Natural killer cell (primary cell): ENCODE measurements around the gene CTF1. TPM values are rescaled to one million over a fixed set of nuclear protein-coding genes. Genes with fewer than 3 reads are reported as not detected.

Experiments used
- ATAC-seq, 3 donors: fragments of 150-1000 bp in 2 of 3; fragments of 200-7000 bp in 1 of 3; cut with Tn5 transposase; 1 replicate in 1 of 3; 2 replicates in 2 of 3; pipeline ENCODE4 v1.10.0; 2021; ENCODE audit warnings: mild to moderate bottlenecking in 2 of 3, moderate library complexity in 2 of 3
- DNase-seq, 2 donors: peaks; one replicate each; pipeline versions ENCODE4 v3.0.0 to v3.0.0-alpha.2; 2013 to 2021; ENCODE audit warnings: mixed read lengths in 1 of 2
- H3K27ac ChIP-seq: one replicate; pipeline ENCODE4 v1.5.1; 2013; ENCODE audit warnings: mild to moderate bottlenecking, low read length
- H3K27me3 ChIP-seq: one replicate; pipeline ENCODE4 v1.6.1; 2013; ENCODE audit warnings: low read length; ENCODE audit not compliant: control insufficient read depth, insufficient read depth
- H3K36me3 ChIP-seq: one replicate; pipeline ENCODE4 v1.6.1; 2013; ENCODE audit warnings: low read length; ENCODE audit not compliant: control insufficient read depth, insufficient read depth
- H3K4me1 ChIP-seq: one replicate; pipeline ENCODE4 v1.6.1; 2013; ENCODE audit warnings: low read length; ENCODE audit not compliant: control insufficient read depth, insufficient read depth
- H3K4me3 ChIP-seq: one replicate; pipeline ENCODE4 v1.5.1; 2013; ENCODE audit warnings: low read length
- H3K9me3 ChIP-seq: one replicate; pipeline ENCODE4 v1.6.1; 2013; ENCODE audit warnings: low read length; ENCODE audit not compliant: control insufficient read depth, insufficient read depth
- H3K27ac Mint-ChIP-seq, 2 donors: one replicate each; pipeline ENCODE4 v1.8.0; 2022; ENCODE audit warnings: mild to moderate bottlenecking in 2 of 2, mixed read lengths in 2 of 2, moderate library complexity in 1 of 2
- H3K27me3 Mint-ChIP-seq, 2 donors: one replicate each; pipeline ENCODE4 v1.8.0; 2022; ENCODE audit warnings: low read depth in 2 of 2, mixed read lengths in 2 of 2
- H3K36me3 Mint-ChIP-seq: one replicate; pipeline ENCODE4 v1.8.0; 2022; ENCODE audit warnings: mixed read lengths
- H3K4me1 Mint-ChIP-seq, 2 donors: one replicate each; pipeline ENCODE4 v1.8.0; 2022; ENCODE audit warnings: mixed read lengths in 2 of 2
- H3K4me3 Mint-ChIP-seq: one replicate; pipeline ENCODE4 v1.8.0; 2022; ENCODE audit warnings: mild to moderate bottlenecking, moderate library complexity, mixed read lengths
- H3K9me3 Mint-ChIP-seq, 2 donors: one replicate each; pipeline ENCODE4 v1.8.0; 2022; ENCODE audit warnings: mixed read lengths in 2 of 2
- CTCF ChIP-seq: fragments of 200-600 bp; IDR thresholded peaks from one replicate; pipeline ENCODE4 v1.8.0; 2022; ENCODE audit warnings: antibody characterized with exemption
- WGBS: methylation state at CpG from one replicate; pipeline ENCODE4 v1.1.7; 2013; ENCODE audit warnings: missing lambda C conversion rate; ENCODE audit not compliant: insufficient coverage; 5-methylcytosine and 5-hydroxymethylcytosine counted together
- intact Hi-C: fragments of 100-400 bp; cut with micrococcal nuclease; formaldehyde crosslinking; loops from one replicate; pipeline ENCODE4 v1.14.2; 2022
- total RNA-seq, 4 donors: library from RNA; stranded (reverse); fragments of 120-200 nt in 1 of 4; gene quantifications; one replicate each; pipeline versions ENCODE4 v1.2.3 to v1.2.4, GENCODE V29; 2013 to 2022

CTF1 gene
- total RNA-seq, 3 donors from 2014 or later (not counting 1 experiment from before 2014, with no cell fraction given), result 0.45 to 0.60 (median 0.47) TPM

DNA sequence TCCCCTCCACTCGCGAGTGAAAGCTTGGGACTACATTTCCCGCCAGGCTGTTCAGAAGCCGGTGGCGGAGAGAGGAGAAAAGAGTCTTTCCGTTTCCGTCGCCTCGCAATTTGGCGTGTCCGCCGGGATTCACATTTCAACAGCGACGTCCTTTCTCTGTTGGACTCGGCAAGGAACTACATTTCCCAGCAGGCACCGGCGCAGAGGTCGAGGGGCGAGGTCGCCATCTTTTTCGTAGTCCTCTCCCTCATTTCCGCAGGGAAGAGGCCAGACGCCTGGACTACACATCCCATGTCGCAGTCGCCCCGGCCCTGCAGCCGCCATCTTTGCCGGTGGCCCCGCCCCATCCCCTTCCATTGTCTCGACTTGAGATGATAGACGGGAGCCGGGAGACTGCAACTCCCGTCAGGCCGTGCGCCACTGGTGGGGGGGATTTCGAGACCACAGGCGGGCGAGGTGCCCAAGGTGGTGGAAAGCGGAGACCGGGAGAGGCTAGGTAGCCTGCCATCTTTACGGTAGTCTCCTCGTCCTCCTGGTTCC, 26.1 kb downstream of the CTF1 start:
- Histone ChIP-seq H3K4me1 (peaks cover 21% of the 10 kb centered on the region), H3K36me3 (no peaks in the 10 kb centered on the region), H3K4me3 (peak overlapping the region; percentile 86), H3K9me3 (no peaks in the 10 kb centered on the region), H3K27me3 (no peaks in the 10 kb centered on the region), H3K27ac (peak overlapping the region; percentile 96)
- peak; percentile 80 to 93 (median 82) for ATAC-seq
- peak overlapping the region; percentile 100 for H3K4me3 Mint-ChIP-seq
- no peaks in the 10 kb centered on the region for H3K36me3 Mint-ChIP-seq
- H3K4me1 Mint-ChIP-seq, result peaks cover 15 to 38% of the 10 kb centered on the region in 2 donors
- no peaks in the 10 kb centered on the region for H3K9me3 Mint-ChIP-seq
- TF ChIP-seq CTCF, result no peak
- H3K27ac Mint-ChIP-seq, result peak overlapping the region; percentile 99 to 100
- no peaks in the 10 kb centered on the region for H3K27me3 Mint-ChIP-seq
- intact Hi-C loops, result loop anchor here (1.0 to 5.0 kb wide), 8 partner anchors 25 to 264 kb away; partner anchors contain the start of genes CFAP119, FBRS, PHKG2 and RNF40
- WGBS, result under 1% methylated on average over 42 of the region's 42 CpGs
- peak; percentile 97 to 99 for DNase-seq

DNA sequence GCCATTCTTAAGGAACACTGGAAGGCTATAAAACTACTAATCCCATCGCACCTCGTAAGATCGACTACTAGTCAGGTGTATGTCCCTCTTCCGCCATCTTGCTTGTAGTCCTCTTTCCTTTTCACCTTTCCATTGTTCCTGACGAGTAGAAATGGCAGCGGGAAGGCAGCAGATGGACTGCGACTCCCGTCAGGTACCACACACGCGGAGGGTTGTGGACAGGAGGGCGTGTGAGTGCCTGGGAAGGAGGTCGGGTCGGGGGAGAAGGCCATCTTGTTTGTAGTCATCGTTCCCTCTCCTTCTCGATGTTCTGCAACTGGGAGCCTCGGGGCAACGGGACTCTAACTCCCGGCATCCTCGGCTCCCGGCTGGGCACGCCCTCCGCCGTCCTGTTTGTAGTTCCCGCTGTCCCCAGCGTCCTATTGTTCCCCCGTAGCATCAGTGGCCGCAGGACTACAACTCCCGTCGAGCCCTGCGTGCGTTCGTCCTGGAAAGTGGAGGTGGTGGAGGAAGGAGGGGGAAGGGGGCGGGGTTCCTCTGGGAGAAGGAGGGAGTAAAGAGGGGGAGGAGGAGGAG, 26.6 kb downstream of the CTF1 start:
- TF ChIP-seq CTCF, result no peak
- Mint-ChIP-seq H3K4me1 (peaks cover 15 to 38% of the 10 kb centered on the region in 2 donors), H3K27me3 (no peaks in the 10 kb centered on the region), H3K9me3 (no peaks in the 10 kb centered on the region), H3K4me3 (peak overlapping the region; percentile 100), H3K36me3 (no peaks in the 10 kb centered on the region), H3K27ac (peak overlapping the region; percentile 99 to 100)
- Histone ChIP-seq H3K27ac (peak overlapping the region; percentile 96), H3K36me3 (no peaks in the 10 kb centered on the region), H3K27me3 (no peaks in the 10 kb centered on the region), H3K4me1 (peaks cover 21% of the 10 kb centered on the region), H3K9me3 (no peaks in the 10 kb centered on the region), H3K4me3 (peak overlapping the region; percentile 86)
- DNase-seq (peak; percentile 85 to 98), ATAC-seq (peak; percentile 67 to 85 (median 72))
- intact Hi-C loops, result loop anchor here (1.0 to 5.0 kb wide), 8 partner anchors 26 to 265 kb away; partner anchors contain the start of genes CFAP119, FBRS, PHKG2 and RNF40
- under 1% methylated on average over 33 of the region's 33 CpGs for WGBS

DNA sequence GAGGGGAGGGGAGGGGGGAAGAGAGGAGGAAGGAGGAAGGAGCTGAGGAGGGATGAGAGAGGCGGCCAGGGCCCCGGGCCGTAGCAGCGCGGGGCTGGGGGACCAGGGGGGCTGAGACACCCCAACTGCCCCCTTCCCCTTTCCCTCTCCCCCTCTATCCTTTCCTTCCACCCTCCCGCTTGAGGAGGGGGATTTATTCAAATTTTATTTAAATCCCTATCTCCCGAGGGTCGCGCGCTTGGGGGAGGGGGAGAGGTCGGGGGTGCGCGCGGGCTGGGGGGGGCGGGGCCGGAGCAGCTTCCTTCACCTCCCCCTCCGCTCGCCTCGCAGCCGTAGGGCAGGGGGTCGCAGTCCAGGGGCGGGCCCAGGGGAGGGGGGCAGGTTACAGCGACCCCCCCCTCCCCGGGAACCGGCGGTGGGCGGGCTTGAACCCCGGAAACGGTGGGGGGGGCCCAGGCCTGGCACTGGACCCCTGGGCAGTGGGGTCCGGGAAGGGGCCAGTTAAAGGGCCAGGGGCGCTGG, 27.2 kb downstream of the CTF1 start, which contains the start of gene FBXL19:
Gene FBXL19 (plus strand): TSS at position 19 of the 522 bp plus-strand sequence. CDS start 2,183 bp downstream, outside the sequence.
- WGBS, result 0% methylated on average over 14 of the region's 31 CpGs
- H3K9me3 ChIP-seq, result no peaks in the 10 kb centered on the region
- H3K36me3 ChIP-seq, result no peaks in the 10 kb centered on the region
- Mint-ChIP-seq H3K4me1 (peaks cover 15 to 38% of the 10 kb centered on the region in 2 donors), H3K4me3 (peak within 1 kb of the TSS; percentile 100), H3K36me3 (no peaks in the 10 kb centered on the region), H3K9me3 (no peaks in the 10 kb centered on the region), H3K27me3 (no peaks in the 10 kb centered on the region), H3K27ac (peak within 1 kb of the TSS; percentile 99 to 100)
- intact Hi-C loops, result loop anchor here (2.0 to 5.0 kb wide), 5 partner anchors 33 to 226 kb away; partner anchors contain the start of genes CFAP119, RNF40, SETD1A and SRCAP
- H3K4me3 ChIP-seq, result peak within 1 kb of the TSS; percentile 86
- DNase-seq (no peak), ATAC-seq (no peak)
- peak within 1 kb of the TSS; percentile 96 for H3K27ac ChIP-seq
- peaks cover 21% of the 10 kb centered on the region for H3K4me1 ChIP-seq
- H3K27me3 ChIP-seq, result no peaks in the 10 kb centered on the region
- no peak for TF ChIP-seq CTCF
